ENCODE data around the gene PRSS56. TPM values are rescaled to one million over a fixed set of nuclear protein-coding genes. Genes with fewer than 3 reads are reported as not detected.

PRSS56 gene
- total RNA-seq, 1 donor from 2014 or later, result not detected

GRCh38 chr2:232478571-232479340 lies 41.4 kb upstream of the PRSS56 start:
- DNase-seq (ENCODE audit: extremely low spot score, unreplicated experiment), result no peak
- Mint-ChIP-seq H3K27me3 (ENCODE audit: unreplicated experiment) (peaks cover 28% of the 10 kb centered on the region), H3K36me3 (ENCODE audit: unreplicated experiment) (no peaks in the 10 kb centered on the region), H3K9me3 (ENCODE audit: unreplicated experiment) (no peaks in the 10 kb centered on the region), H3K4me1 (ENCODE audit: unreplicated experiment) (no peaks in the 10 kb centered on the region), H3K27ac (ENCODE audit: unreplicated experiment) (no peak overlapping the region), H3K4me3 (ENCODE audit: unreplicated experiment) (no peak overlapping the region)
- no peak for TF ChIP-seq CTCF (IDR thresholded peaks at IDR 0.05)

GRCh38 chr2:232479341-232480200 lies 40.6 kb upstream of the PRSS56 start:
- peaks cover 30% of the 10 kb centered on the region for H3K27me3 Mint-ChIP-seq (ENCODE audit: unreplicated experiment)
- no peak overlapping the region for H3K27ac Mint-ChIP-seq (ENCODE audit: unreplicated experiment)
- H3K36me3 Mint-ChIP-seq (ENCODE audit: unreplicated experiment), result no peaks in the 10 kb centered on the region
- no peak overlapping the region for H3K4me3 Mint-ChIP-seq (ENCODE audit: unreplicated experiment)
- no peak for TF ChIP-seq CTCF (IDR thresholded peaks at IDR 0.05)
- no peak for DNase-seq (ENCODE audit: extremely low spot score, unreplicated experiment)
- H3K4me1 Mint-ChIP-seq (ENCODE audit: unreplicated experiment), result no peaks in the 10 kb centered on the region
- no peaks in the 10 kb centered on the region for H3K9me3 Mint-ChIP-seq (ENCODE audit: unreplicated experiment)

- H3K27ac Mint-ChIP-seq (ENCODE audit: unreplicated experiment), result no peak overlapping the region
- H3K27me3 Mint-ChIP-seq (ENCODE audit: unreplicated experiment), result peaks cover 34% of the 10 kb centered on the region
- H3K36me3 Mint-ChIP-seq (ENCODE audit: unreplicated experiment), result no peaks in the 10 kb centered on the region
- no peak overlapping the region for H3K4me3 Mint-ChIP-seq (ENCODE audit: unreplicated experiment)
- no peaks in the 10 kb centered on the region for H3K9me3 Mint-ChIP-seq (ENCODE audit: unreplicated experiment)
- no peak for DNase-seq (ENCODE audit: extremely low spot score, unreplicated experiment)
- TF ChIP-seq CTCF (IDR thresholded peaks at IDR 0.05), result no peak
- H3K4me1 Mint-ChIP-seq (ENCODE audit: unreplicated experiment), result peaks cover 4% of the 10 kb centered on the region
Measured at GRCh38 chr2:232480201-232481190, 39.7 kb upstream of the PRSS56 start.

GRCh38 chr2:232481322-232482140 lies 38.7 kb upstream of the PRSS56 start:
- Mint-ChIP-seq H3K27ac (ENCODE audit: unreplicated experiment) (no peak overlapping the region), H3K9me3 (ENCODE audit: unreplicated experiment) (no peaks in the 10 kb centered on the region), H3K4me1 (ENCODE audit: unreplicated experiment) (peaks cover 4% of the 10 kb centered on the region), H3K27me3 (ENCODE audit: unreplicated experiment) (peaks cover 29% of the 10 kb centered on the region), H3K4me3 (ENCODE audit: unreplicated experiment) (no peak overlapping the region), H3K36me3 (ENCODE audit: unreplicated experiment) (no peaks in the 10 kb centered on the region)
- no peak for TF ChIP-seq CTCF (IDR thresholded peaks at IDR 0.05)
- DNase-seq (ENCODE audit: extremely low spot score, unreplicated experiment), result no peak

Data from osteocyte (in vitro differentiated cells).